GM12875 (cell line): ENCODE measurements around the gene AIF1L.

Experiments
- H3K4me3 ChIP-seq: one replicate; pipeline ENCODE4 v1.5.1; 2011; ENCODE audit warnings: low read depth, low read length, control low read depth
- TF ChIP-seq, protein P1 (sequence below): IDR thresholded peaks from 2 replicates; pipeline ENCODE4 v1.5.1; 2011; ENCODE audit warnings: low read depth, mild to moderate bottlenecking, control low read depth, inconsistent platforms, low read length, moderate library complexity, borderline replicate concordance; ENCODE audit not compliant: insufficient read depth

AIF1L gene

DNA sequence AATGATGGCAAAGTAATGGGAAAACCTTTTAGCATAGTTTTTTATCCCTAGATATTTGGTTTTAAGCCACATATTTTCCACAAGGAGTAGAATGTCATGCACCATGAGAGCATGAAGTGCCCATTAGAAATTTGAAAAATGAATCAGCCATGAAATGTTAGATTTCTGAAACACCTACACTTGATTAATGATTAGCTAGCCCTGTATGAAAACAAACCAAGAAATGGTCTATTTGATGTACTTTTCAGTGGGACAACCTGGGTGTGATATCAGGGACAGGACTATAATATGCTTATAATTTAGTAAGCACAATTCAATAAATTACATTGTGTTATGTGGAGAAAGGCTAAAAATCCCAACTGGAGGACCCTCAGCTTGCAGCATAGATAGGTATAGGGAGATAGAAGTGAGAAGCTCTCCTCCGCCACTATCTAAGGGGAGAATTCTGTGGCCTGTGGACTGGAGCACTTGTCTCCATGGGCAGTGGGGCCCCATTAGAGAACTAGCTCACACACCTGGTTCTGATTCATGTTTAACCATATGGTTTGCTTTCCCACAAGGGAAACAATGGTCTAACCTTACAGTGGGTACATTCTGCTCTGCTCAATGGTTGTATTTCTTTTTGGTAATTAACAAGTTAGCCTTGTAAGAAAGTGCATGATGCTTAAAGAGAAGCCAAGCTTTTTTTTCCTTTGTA is 64.2 kb downstream of the AIF1L start:
- TF ChIP-seq, protein P1, sequence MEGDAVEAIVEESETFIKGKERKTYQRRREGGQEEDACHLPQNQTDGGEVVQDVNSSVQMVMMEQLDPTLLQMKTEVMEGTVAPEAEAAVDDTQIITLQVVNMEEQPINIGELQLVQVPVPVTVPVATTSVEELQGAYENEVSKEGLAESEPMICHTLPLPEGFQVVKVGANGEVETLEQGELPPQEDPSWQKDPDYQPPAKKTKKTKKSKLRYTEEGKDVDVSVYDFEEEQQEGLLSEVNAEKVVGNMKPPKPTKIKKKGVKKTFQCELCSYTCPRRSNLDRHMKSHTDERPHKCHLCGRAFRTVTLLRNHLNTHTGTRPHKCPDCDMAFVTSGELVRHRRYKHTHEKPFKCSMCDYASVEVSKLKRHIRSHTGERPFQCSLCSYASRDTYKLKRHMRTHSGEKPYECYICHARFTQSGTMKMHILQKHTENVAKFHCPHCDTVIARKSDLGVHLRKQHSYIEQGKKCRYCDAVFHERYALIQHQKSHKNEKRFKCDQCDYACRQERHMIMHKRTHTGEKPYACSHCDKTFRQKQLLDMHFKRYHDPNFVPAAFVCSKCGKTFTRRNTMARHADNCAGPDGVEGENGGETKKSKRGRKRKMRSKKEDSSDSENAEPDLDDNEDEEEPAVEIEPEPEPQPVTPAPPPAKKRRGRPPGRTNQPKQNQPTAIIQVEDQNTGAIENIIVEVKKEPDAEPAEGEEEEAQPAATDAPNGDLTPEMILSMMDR, result no peak
- no peak overlapping the region for H3K4me3 ChIP-seq

DNA sequence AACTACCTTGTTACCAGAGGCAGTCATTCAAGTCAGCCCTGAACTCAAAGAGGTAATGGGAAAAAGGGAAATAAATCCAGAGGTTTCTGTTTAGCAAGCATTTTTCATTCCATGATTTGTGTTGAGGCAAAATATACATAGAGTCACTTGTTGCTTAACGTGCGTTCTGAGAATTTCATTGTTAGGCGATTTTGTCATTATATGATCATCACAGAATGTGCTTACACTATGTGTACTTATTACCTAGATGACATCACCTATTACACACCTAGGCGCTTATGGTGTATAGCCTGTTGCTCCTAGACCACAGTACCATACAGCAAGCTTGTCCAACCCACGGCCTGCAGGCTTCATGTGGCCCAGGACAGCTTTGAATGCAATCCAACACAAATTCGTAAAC is 65.3 kb downstream of the AIF1L start:
- TF ChIP-seq, protein P1, result no peak
- H3K4me3 ChIP-seq, result no peak overlapping the region

DNA sequence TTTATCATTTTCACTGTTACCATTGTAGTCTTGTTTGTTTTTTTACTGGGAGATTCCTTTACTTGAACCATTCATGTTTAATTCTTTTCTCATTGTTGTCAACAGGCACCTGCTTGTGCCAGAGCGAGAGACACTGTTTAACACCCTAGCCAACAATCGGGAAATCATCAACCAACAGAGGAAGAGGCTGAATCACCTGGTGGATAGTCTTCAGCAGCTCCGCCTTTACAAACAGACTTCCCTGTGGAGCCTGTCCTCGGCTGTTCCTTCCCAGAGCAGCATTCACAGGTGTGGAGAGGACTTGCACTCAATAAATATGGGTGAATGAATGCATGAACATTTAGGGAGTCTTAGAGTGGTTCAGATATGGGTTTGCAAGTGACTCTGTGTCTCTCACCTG is 66.6 kb downstream of the AIF1L start:
- TF ChIP-seq, protein P1, result no peak
- H3K4me3 ChIP-seq, result no peak overlapping the region

DNA sequence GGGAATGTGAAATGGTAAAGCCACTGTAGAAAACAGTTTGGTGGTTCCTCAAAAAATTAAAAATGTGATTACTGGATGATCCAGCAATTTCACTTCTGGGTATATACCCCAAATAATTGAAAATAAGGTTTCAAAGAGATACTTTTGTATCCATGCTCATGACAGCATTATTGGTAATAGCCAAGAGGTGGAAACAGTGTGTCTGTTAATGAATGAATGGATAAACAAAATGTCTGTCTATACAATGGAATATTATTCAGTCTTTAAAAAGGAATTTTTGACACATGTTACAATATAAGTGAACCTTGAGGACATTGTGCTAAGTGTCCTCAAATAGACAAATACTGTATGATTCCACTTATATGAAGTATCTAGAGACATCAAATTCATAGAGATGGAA is 69.2 kb downstream of the AIF1L start:
- TF ChIP-seq, protein P1, result no peak

DNA sequence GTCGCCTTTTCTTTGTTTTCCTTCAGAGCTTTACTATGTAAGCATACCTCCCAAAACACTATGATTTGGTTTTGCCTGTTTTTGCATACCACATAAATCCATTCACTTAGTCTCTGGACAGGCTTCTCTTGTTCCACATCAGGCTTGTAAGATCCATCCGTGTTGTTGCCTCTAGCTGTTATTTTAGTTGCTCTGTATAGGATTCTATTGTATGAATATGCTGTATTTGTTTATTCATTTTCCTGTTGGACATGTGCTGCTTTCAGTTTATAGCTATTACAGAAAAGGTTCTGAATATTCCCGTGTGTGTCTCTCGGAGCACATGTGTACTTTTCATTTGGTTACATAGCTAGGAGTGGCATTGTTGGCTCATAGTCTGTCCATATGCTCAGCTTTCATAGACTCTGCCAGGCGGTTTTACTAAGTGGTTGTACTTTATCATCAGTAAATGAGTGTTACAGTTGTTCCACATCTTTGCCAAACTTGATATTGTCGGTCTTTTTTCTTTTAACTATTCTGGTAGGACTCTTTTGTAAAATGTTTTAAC is 70.9 kb downstream of the AIF1L start:
- no peak overlapping the region for H3K4me3 ChIP-seq
- TF ChIP-seq, protein P1, result no peak

More for the DNA sequence above, 69.2 kb downstream of the AIF1L start:
- H3K4me3 ChIP-seq, result no peak overlapping the region

DNA sequence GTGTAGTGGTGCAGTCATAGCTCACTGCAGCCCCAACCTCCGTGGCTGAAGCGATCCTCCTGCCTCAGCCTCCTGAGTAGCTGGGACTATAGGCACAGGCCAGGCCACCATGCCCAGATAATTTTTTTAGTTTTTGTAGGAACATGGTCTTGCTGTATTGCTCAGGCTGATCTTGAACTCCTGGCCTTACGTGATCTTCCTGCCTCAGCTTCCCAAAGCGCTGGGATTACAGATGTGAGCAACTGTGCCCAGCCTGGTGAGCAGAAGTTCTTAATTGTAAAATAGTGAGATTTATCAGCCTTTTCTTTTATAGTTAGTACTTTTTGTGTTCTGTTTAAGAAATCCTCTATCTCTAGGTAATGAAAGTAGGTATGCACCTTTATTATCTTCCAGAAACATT is 71.6 kb downstream of the AIF1L start:
- TF ChIP-seq, protein P1, result no peak
- H3K4me3 ChIP-seq, result no peak overlapping the region
